Keratinocyte (primary cell): ENCODE data around the gene PCSK2.

ENCODE experiments used
- EZH2 ChIP-seq: IDR thresholded peaks from one replicate; pipeline ENCODE4 v1.6.1; 2012; ENCODE audit warnings: inconsistent platforms, mild to moderate bottlenecking, low read length, moderate library complexity
- TF ChIP-seq, protein P1 (sequence below), 3 experiments: IDR thresholded peaks in 1 of 3; conservative IDR thresholded peaks in 1 of 3; optimal IDR thresholded peaks in 1 of 3; 2 replicates in 2 of 3; 3 replicates in 1 of 3; pipeline versions ENCODE3 to v1.5.1; 2011; ENCODE audit warnings: low read length in 3 of 3, mild to moderate bottlenecking in 3 of 3, moderate library complexity in 2 of 3, control low read depth in 1 of 3, inconsistent platforms in 1 of 3; ENCODE audit not compliant: insufficient read depth in 2 of 3; ENCODE audit errors: extremely low read depth in 1 of 3

DNA sequence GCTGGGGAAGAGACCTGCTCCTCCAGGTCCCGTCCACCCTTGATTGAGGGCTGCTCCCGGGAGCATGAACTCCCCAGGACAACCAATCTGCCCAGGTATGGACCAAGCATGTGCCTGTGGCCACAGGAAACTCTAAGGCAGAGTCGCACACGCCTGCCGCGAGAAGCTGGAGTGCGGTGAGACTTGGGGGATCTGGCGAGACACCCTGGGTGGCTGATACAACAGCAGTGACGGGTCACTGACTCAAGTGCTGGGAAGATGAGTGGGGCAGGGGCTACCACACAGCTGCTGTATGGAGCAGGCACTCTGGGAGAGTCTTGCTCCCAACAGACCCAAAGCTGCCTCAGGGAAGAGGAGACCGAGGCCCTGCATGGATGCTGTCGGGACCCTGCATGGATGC lies 264.2 kb downstream of the PCSK2 start:
- TF ChIP-seq, protein P1, sequence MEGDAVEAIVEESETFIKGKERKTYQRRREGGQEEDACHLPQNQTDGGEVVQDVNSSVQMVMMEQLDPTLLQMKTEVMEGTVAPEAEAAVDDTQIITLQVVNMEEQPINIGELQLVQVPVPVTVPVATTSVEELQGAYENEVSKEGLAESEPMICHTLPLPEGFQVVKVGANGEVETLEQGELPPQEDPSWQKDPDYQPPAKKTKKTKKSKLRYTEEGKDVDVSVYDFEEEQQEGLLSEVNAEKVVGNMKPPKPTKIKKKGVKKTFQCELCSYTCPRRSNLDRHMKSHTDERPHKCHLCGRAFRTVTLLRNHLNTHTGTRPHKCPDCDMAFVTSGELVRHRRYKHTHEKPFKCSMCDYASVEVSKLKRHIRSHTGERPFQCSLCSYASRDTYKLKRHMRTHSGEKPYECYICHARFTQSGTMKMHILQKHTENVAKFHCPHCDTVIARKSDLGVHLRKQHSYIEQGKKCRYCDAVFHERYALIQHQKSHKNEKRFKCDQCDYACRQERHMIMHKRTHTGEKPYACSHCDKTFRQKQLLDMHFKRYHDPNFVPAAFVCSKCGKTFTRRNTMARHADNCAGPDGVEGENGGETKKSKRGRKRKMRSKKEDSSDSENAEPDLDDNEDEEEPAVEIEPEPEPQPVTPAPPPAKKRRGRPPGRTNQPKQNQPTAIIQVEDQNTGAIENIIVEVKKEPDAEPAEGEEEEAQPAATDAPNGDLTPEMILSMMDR (optimal IDR thresholded peaks at IDR 0.05 in 1 of 3, IDR thresholded peaks at IDR 0.05 in 1 of 3, conservative IDR thresholded peaks at IDR 0.05 in 1 of 3; ENCODE audit: extremely low read depth in 1 of 3, insufficient read depth in 2 of 3, low read length in 3 of 3) = no peak
- no peak for TF ChIP-seq EZH2
